ENCODE results near the gene NDUFA1. TPM values are rescaled to one million over a fixed set of nuclear protein-coding genes. Genes with fewer than 3 reads are reported as not detected.

Gene NDUFA1
- total and polyA plus RNA-seq, 2 experiments from 2014 or later: 29.1 to 415 TPM

DNA sequence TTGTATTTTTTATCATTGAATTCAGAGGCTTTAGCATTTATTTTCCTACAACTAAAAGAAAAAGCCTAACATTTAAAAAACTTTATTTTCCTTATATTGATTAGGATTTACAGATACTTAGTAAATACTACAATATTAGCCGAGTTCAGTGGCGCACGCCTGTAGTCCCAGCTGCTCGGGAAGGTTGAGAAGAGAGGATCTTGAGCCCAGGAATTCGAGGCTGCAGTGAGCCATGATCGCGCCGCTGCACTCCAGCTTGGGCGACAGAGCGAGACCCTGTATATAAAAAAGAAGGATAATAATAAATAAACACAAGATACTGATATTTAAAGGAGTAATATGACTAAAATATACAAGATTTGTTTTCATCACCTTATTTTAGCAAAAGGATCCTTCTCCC is 18.2 kb upstream of the NDUFA1 start:
- Histone ChIP-seq H4K20me1 (replicated peaks; ENCODE audit: insufficient read depth) (no peaks in the 10 kb centered on the region; the same call in 1 of the 2 replicates), H3K4me2 (peak overlapping the region; percentile 76), H3K27ac (ENCODE audit: low read depth) (peak overlapping the region; percentile 84), H3K4me1 (ENCODE audit: insufficient read depth) (no peaks in the 10 kb centered on the region), H2AFZ (peak overlapping the region; percentile 76), H3K4me3 (peak overlapping the region; percentile 51), H3K27me3 (ENCODE audit: insufficient read depth) (no peaks in the 10 kb centered on the region), H3F3A (replicated peaks; ENCODE audit: low read depth) (no peaks in the 10 kb centered on the region), H3K36me3 (ENCODE audit: insufficient read depth) (peaks cover 18% of the 10 kb centered on the region), H3K79me2 (replicated peaks; ENCODE audit: insufficient read depth) (peaks cover 17% of the 10 kb centered on the region), H3K9me2 (ENCODE audit: insufficient read depth) (no peaks in the 10 kb centered on the region)
- Mint-ChIP-seq H3K27ac (peak overlapping the region; percentile 94; the same call in 1 of the 2 replicates), H3K9me3 (no peaks in the 10 kb centered on the region; the same call in 2 of the 3 replicates), H3K27me3 (ENCODE audit: insufficient read depth, low read depth, poor library complexity) (peaks cover 8% of the 10 kb centered on the region), H3K4me3 (peak overlapping the region; percentile 93), H3K4me1 (no peaks in the 10 kb centered on the region), H3K36me3 (ENCODE audit: low read depth) (peaks cover 34% of the 10 kb centered on the region)
- DNase-seq (ENCODE audit: low spot score) (peak; percentile 11), ATAC-seq (peak; percentile 19; the same call in 2 of the 3 replicates)
- TF ChIP-seq JUNB (IDR thresholded peaks at IDR 0.05; ENCODE audit: unreplicated experiment) (no peak), NANOG (IDR thresholded peaks at IDR 0.05; ENCODE audit: borderline replicate concordance) (no peak), POLR2AphosphoS5 (IDR thresholded peaks at IDR 0.05; ENCODE audit: low read depth) (no peak), ZNF114 (CRISPR knock-in tag; IDR thresholded peaks at IDR 0.05) (no peak), CREB1 (CRISPR knock-in tag; IDR thresholded peaks at IDR 0.05; ENCODE audit: low read depth) (no peak), EZH2phosphoT487 (IDR thresholded peaks at IDR 0.05; ENCODE audit: unreplicated experiment) (no peak), ZNF331 (CRISPR knock-in tag; IDR thresholded peaks at IDR 0.05; ENCODE audit: low read depth) (no peak), STAT1 (IDR thresholded peaks at IDR 0.05; ENCODE audit: unreplicated experiment) (no peak), EZH2 (IDR thresholded peaks at IDR 0.05; ENCODE audit: low read depth, unreplicated experiment) (no peak)
- TF ChIP-seq, protein P1, sequence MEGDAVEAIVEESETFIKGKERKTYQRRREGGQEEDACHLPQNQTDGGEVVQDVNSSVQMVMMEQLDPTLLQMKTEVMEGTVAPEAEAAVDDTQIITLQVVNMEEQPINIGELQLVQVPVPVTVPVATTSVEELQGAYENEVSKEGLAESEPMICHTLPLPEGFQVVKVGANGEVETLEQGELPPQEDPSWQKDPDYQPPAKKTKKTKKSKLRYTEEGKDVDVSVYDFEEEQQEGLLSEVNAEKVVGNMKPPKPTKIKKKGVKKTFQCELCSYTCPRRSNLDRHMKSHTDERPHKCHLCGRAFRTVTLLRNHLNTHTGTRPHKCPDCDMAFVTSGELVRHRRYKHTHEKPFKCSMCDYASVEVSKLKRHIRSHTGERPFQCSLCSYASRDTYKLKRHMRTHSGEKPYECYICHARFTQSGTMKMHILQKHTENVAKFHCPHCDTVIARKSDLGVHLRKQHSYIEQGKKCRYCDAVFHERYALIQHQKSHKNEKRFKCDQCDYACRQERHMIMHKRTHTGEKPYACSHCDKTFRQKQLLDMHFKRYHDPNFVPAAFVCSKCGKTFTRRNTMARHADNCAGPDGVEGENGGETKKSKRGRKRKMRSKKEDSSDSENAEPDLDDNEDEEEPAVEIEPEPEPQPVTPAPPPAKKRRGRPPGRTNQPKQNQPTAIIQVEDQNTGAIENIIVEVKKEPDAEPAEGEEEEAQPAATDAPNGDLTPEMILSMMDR (conservative IDR thresholded peaks at IDR 0.05; ENCODE audit: low read depth in 2 of 2): no peak
- TF ChIP-seq, protein P2, sequence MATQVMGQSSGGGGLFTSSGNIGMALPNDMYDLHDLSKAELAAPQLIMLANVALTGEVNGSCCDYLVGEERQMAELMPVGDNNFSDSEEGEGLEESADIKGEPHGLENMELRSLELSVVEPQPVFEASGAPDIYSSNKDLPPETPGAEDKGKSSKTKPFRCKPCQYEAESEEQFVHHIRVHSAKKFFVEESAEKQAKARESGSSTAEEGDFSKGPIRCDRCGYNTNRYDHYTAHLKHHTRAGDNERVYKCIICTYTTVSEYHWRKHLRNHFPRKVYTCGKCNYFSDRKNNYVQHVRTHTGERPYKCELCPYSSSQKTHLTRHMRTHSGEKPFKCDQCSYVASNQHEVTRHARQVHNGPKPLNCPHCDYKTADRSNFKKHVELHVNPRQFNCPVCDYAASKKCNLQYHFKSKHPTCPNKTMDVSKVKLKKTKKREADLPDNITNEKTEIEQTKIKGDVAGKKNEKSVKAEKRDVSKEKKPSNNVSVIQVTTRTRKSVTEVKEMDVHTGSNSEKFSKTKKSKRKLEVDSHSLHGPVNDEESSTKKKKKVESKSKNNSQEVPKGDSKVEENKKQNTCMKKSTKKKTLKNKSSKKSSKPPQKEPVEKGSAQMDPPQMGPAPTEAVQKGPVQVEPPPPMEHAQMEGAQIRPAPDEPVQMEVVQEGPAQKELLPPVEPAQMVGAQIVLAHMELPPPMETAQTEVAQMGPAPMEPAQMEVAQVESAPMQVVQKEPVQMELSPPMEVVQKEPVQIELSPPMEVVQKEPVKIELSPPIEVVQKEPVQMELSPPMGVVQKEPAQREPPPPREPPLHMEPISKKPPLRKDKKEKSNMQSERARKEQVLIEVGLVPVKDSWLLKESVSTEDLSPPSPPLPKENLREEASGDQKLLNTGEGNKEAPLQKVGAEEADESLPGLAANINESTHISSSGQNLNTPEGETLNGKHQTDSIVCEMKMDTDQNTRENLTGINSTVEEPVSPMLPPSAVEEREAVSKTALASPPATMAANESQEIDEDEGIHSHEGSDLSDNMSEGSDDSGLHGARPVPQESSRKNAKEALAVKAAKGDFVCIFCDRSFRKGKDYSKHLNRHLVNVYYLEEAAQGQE (IDR thresholded peaks at IDR 0.05; ENCODE audit: unreplicated experiment): no peak
- TF ChIP-seq, protein P3, sequence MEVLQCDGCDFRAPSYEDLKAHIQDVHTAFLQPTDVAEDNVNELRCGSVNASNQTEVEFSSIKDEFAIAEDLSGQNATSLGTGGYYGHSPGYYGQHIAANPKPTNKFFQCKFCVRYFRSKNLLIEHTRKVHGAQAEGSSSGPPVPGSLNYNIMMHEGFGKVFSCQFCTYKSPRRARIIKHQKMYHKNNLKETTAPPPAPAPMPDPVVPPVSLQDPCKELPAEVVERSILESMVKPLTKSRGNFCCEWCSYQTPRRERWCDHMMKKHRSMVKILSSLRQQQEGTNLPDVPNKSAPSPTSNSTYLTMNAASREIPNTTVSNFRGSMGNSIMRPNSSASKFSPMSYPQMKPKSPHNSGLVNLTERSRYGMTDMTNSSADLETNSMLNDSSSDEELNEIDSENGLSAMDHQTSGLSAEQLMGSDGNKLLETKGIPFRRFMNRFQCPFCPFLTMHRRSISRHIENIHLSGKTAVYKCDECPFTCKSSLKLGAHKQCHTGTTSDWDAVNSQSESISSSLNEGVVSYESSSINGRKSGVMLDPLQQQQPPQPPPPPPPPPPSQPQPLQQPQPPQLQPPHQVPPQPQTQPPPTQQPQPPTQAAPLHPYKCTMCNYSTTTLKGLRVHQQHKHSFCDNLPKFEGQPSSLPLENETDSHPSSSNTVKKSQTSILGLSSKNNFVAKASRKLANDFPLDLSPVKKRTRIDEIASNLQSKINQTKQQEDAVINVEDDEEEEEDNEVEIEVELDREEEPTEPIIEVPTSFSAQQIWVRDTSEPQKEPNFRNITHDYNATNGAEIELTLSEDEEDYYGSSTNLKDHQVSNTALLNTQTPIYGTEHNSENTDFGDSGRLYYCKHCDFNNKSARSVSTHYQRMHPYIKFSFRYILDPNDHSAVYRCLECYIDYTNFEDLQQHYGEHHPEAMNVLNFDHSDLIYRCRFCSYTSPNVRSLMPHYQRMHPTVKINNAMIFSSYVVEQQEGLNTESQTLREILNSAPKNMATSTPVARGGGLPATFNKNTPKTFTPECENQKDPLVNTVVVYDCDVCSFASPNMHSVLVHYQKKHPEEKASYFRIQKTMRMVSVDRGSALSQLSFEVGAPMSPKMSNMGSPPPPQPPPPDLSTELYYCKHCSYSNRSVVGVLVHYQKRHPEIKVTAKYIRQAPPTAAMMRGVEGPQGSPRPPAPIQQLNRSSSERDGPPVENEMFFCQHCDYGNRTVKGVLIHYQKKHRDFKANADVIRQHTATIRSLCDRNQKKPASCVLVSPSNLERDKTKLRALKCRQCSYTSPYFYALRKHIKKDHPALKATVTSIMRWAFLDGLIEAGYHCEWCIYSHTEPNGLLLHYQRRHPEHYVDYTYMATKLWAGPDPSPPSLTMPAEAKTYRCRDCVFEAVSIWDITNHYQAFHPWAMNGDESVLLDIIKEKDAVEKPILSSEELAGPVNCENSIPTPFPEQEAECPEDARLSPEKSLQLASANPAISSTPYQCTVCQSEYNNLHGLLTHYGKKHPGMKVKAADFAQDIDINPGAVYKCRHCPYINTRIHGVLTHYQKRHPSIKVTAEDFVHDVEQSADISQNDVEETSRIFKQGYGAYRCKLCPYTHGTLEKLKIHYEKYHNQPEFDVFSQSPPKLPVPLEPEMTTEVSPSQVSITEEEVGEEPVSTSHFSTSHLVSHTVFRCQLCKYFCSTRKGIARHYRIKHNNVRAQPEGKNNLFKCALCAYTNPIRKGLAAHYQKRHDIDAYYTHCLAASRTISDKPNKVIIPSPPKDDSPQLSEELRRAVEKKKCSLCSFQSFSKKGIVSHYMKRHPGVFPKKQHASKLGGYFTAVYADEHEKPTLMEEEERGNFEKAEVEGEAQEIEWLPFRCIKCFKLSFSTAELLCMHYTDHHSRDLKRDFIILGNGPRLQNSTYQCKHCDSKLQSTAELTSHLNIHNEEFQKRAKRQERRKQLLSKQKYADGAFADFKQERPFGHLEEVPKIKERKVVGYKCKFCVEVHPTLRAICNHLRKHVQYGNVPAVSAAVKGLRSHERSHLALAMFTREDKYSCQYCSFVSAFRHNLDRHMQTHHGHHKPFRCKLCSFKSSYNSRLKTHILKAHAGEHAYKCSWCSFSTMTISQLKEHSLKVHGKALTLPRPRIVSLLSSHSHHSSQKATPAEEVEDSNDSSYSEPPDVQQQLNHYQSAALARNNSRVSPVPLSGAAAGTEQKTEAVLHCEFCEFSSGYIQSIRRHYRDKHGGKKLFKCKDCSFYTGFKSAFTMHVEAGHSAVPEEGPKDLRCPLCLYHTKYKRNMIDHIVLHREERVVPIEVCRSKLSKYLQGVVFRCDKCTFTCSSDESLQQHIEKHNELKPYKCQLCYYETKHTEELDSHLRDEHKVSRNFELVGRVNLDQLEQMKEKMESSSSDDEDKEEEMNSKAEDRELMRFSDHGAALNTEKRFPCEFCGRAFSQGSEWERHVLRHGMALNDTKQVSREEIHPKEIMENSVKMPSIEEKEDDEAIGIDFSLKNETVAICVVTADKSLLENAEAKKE (CRISPR knock-in tag; IDR thresholded peaks at IDR 0.05): no peak
- TF ChIP-seq, protein P4, sequence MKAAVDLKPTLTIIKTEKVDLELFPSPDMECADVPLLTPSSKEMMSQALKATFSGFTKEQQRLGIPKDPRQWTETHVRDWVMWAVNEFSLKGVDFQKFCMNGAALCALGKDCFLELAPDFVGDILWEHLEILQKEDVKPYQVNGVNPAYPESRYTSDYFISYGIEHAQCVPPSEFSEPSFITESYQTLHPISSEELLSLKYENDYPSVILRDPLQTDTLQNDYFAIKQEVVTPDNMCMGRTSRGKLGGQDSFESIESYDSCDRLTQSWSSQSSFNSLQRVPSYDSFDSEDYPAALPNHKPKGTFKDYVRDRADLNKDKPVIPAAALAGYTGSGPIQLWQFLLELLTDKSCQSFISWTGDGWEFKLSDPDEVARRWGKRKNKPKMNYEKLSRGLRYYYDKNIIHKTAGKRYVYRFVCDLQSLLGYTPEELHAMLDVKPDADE (IDR thresholded peaks at IDR 0.05): no peak

All from GM23338 (cell line).